A549 (cell line): ENCODE measurements around the gene RIPOR2. TPM values are rescaled to one million over a fixed set of nuclear protein-coding genes. Genes with fewer than 3 reads are reported as not detected.

Source experiments
- ATAC-seq, 2 experiments: fragments of 200-7000 bp in 1 of 2; fragments of >200 bp in 1 of 2; cut with Nextera tagmentation in 1 of 2; cut with Tn5 transposase in 1 of 2; 3 replicates each; pipeline versions ENCODE4 v1.8.0 to v1.9.1; 2018 to 2020; ENCODE audit warnings: mild to moderate bottlenecking in 1 of 2, moderate library complexity in 1 of 2
- CTCF ChIA-PET: fragments of 300-600 bp; sonication (Branson Sonifier 250); formaldehyde crosslinking; extraction: SDS; loops from one replicate; lab custom pipeline; 2021; ENCODE audit warnings: antibody characterized with exemption, inconsistent platforms; lab: Yijun Ruan, JAX
- POLR2A ChIA-PET: fragments of 350-600 bp; formaldehyde crosslinking; extraction: SDS; loops from one replicate; lab custom pipeline; 2021; ENCODE audit warnings: antibody characterized with exemption, inconsistent platforms; lab: Yijun Ruan, JAX
- DNase-seq, 2 experiments: peaks; one replicate each; pipeline versions ENCODE4 v3.0.0 to v3.0.0-alpha.2; 2011 to 2016; ENCODE audit warnings: low read depth in 1 of 2, low spot score in 1 of 2
- FAIRE-seq: peaks from 2 replicates; lab custom pipeline; 2011; peaks lifted over from hg19 to GRCh38; lab: Jason Lieb, UNC
- H3K27ac ChIP-seq, 2 experiments: fragments of >200 bp; sonication (Bioruptor Twin); formaldehyde crosslinking; 3 replicates each; pipeline ENCODE4 v1.5.1; 2016 to 2017
- H3K4me1 ChIP-seq: fragments of >200 bp; sonication (Bioruptor Twin); formaldehyde crosslinking; 3 replicates; pipeline ENCODE4 v1.6.1; 2016
- H3K4me2 ChIP-seq: fragments of >200 bp; sonication (Bioruptor Twin); formaldehyde crosslinking; 3 replicates; pipeline ENCODE4 v1.6.1; 2016
- H3K4me3 ChIP-seq: fragments of >200 bp; sonication (Bioruptor Twin); formaldehyde crosslinking; 3 replicates; pipeline ENCODE4 v1.5.1; 2016
- H3K9me3 ChIP-seq: fragments of >200 bp; sonication (Bioruptor Twin); formaldehyde crosslinking; 3 replicates; pipeline ENCODE4 v1.6.1; 2016
- ATOH8 ChIP-seq: fragments of 250-450 bp; sonication (Bioruptor Pico); IDR thresholded peaks from 2 replicates; pipeline ENCODE4 v1.5.0; 2020; ENCODE audit warnings: low read depth, mild to moderate bottlenecking, moderate library complexity
- CBX2 ChIP-seq: fragments of 200-600 bp; sonication (generic); IDR thresholded peaks from 2 replicates; pipeline ENCODE4 v1.6.1; 2016; ENCODE audit warnings: low read depth, mild to moderate bottlenecking, borderline replicate concordance
- CBX8 ChIP-seq: fragments of 200-600 bp; sonication (generic); IDR thresholded peaks from 2 replicates; pipeline ENCODE4 v1.6.1; 2016
- CHD4 ChIP-seq: fragments of 200-600 bp; sonication (generic); IDR thresholded peaks from 2 replicates; pipeline ENCODE4 v1.6.1; 2016; ENCODE audit warnings: antibody characterized with exemption, mild to moderate bottlenecking, borderline replicate concordance
- ELK1 ChIP-seq: fragments of 150-350 bp; IDR thresholded peaks from 2 replicates; pipeline ENCODE4 v1.6.1; 2014; ENCODE audit warnings: low read depth, mild to moderate bottlenecking, low read length
- EP300 ChIP-seq, 2 experiments: fragments of >200 bp; sonication (Bioruptor Twin); formaldehyde crosslinking; IDR thresholded peaks; 2 replicates in 1 of 2; 3 replicates in 1 of 2; pipeline ENCODE4 v1.6.1; 2016 to 2017
- FOSL2 ChIP-seq, 2 experiments: fragments of 450-650 bp in 1 of 2; fragments of >200 bp in 1 of 2; sonication (Bioruptor Twin) in 1 of 2; formaldehyde crosslinking; IDR thresholded peaks; 2 replicates each; pipeline versions ENCODE4 v1.5.0 to v1.6.1; 2016 to 2020; ENCODE audit warnings: mild to moderate bottlenecking in 1 of 2, moderate library complexity in 1 of 2
- GATA3 ChIP-seq: IDR thresholded peaks from 2 replicates; pipeline ENCODE4 v1.6.1; 2012; ENCODE audit warnings: borderline replicate concordance
- HDAC2 ChIP-seq: fragments of 200-600 bp; sonication (generic); IDR thresholded peaks from 2 replicates; pipeline ENCODE4 v1.6.1; 2016
- HES2 ChIP-seq: fragments of >200 bp; sonication (Bioruptor Twin); formaldehyde crosslinking; IDR thresholded peaks from 2 replicates; pipeline ENCODE4 v1.6.1; 2016
- HMGXB4 ChIP-seq: fragments of 250-450 bp; sonication (Bioruptor Pico); IDR thresholded peaks from 2 replicates; pipeline ENCODE4 v1.5.0; 2021; ENCODE audit warnings: mild to moderate bottlenecking, moderate library complexity, borderline replicate concordance
- HOXA7 ChIP-seq: fragments of 250-450 bp; sonication (Bioruptor Pico); IDR thresholded peaks from 2 replicates; pipeline ENCODE4 v1.5.0; 2020; ENCODE audit warnings: mild to moderate bottlenecking, moderate library complexity
- HOXB5 ChIP-seq: fragments of 250-450 bp; sonication (Bioruptor Pico); IDR thresholded peaks from 2 replicates; pipeline ENCODE4 v1.5.0; 2020; ENCODE audit warnings: mild to moderate bottlenecking, moderate library complexity
- JUNB ChIP-seq: fragments of >200 bp; sonication (Bioruptor Twin); formaldehyde crosslinking; IDR thresholded peaks from 2 replicates; pipeline ENCODE4 v1.6.1; 2016
- KDM1A ChIP-seq: fragments of 200-600 bp; sonication (generic); IDR thresholded peaks from 2 replicates; pipeline ENCODE4 v1.6.1; 2016; ENCODE audit warnings: low read depth, mild to moderate bottlenecking
- KDM5A ChIP-seq: fragments of 200-600 bp; sonication (generic); IDR thresholded peaks from 2 replicates; pipeline ENCODE4 v1.6.1; 2016; ENCODE audit warnings: antibody characterized with exemption, mild to moderate bottlenecking
- MAFK ChIP-seq: fragments of 450-650 bp; IDR thresholded peaks from 2 replicates; pipeline ENCODE4 v1.6.1; 2014; ENCODE audit not compliant: partially characterized antibody
- MAX ChIP-seq: IDR thresholded peaks from 2 replicates; pipeline ENCODE4 v1.6.1; 2012
- NPAS2 ChIP-seq: fragments of 250-450 bp; sonication (Bioruptor Pico); IDR thresholded peaks from 2 replicates; pipeline ENCODE4 v1.8.0; 2022; ENCODE audit warnings: mild to moderate bottlenecking, moderate library complexity, borderline replicate concordance
- PBX3 ChIP-seq: IDR thresholded peaks from 2 replicates; pipeline ENCODE4 v1.6.1; 2012
- RFX5 ChIP-seq: fragments of 450-650 bp; IDR thresholded peaks from 2 replicates; pipeline ENCODE4 v1.7.1; 2014; ENCODE audit warnings: antibody characterized with exemption, mild to moderate bottlenecking, moderate library complexity
- SMC3 ChIP-seq: fragments of >200 bp; sonication (Bioruptor Twin); formaldehyde crosslinking; IDR thresholded peaks from 3 replicates; pipeline ENCODE4 v1.6.1; 2018; ENCODE audit warnings: inconsistent platforms
- SREBF2 ChIP-seq: fragments of 450-650 bp; IDR thresholded peaks from 2 replicates; pipeline ENCODE4 v1.6.1; 2014; ENCODE audit warnings: mild to moderate bottlenecking, moderate library complexity
- ZC3H11A ChIP-seq: fragments of 450-650 bp; IDR thresholded peaks from 2 replicates; pipeline ENCODE4 v1.6.1; 2014; ENCODE audit warnings: antibody characterized with exemption, mild to moderate bottlenecking
- WGBS: methylation state at CpG from one replicate; pipeline ENCODE4 v1.1.6; 2017; ENCODE audit errors: missing lambda C conversion rate; 5-methylcytosine and 5-hydroxymethylcytosine counted together
- polyA plus RNA-seq, 4 experiments: library from polyadenylated mRNA; depleted of rRNA in 3 of 4; stranded (reverse); fragments of >200 nt; fragmentation: RNase III in 1 of 4; extraction: RNeasy Plus Mini Kit Qiagen cat#74134 plus additional on column Dnase treatment in 1 of 4; gene quantifications; 2 replicates in 3 of 4; 3 replicates in 1 of 4; pipeline ENCODE4 v1.2.3, GENCODE V29; 2011 to 2017

The RIPOR2 gene
- polyA plus RNA-seq, 2 of the 4 experiments (the other 2 are of a cell fraction): 0.01 TPM; not detected in 1

- H3K27ac ChIP-seq: no peak overlapping the region
- FAIRE-seq (no peak), DNase-seq (no peak)
- 61% methylated on average over 4 of the region's 4 CpGs for WGBS
- POLR2A ChIA-PET: interaction anchor here (0.7 kb wide), 1 partner anchor 125 kb away, joined by 4 read pairs; no protein-coding TSS in a partner anchor
- no peak overlapping the region for H3K4me2 ChIP-seq
- H3K4me1 ChIP-seq: no peaks in the 10 kb centered on the region
- no peak for TF ChIP-seq CBX2
- TF ChIP-seq HDAC2: no peak
- TF ChIP-seq HMGXB4 (CRISPR knock-in tag): no peak
- TF ChIP-seq HOXB5: no peak
- TF ChIP-seq FOSL2 (IDR thresholded peaks at IDR 0.05): no peak
- TF ChIP-seq FOSL2 (CRISPR knock-in tag; IDR thresholded peaks at IDR 0.05): no peak
- no peak for TF ChIP-seq NPAS2 (CRISPR knock-in tag)
- no peak for TF ChIP-seq EP300 (IDR thresholded peaks at IDR 0.05)
- no peak for TF ChIP-seq KDM5A
- no peak for TF ChIP-seq MAFK
- no peak for TF ChIP-seq SREBF2
- no peak for TF ChIP-seq RFX5
- TF ChIP-seq, all 56 proteins: peak for 0
- no peak for ATAC-seq
- Histone ChIP-seq H3K9me3 (no peaks in the 10 kb centered on the region), H3K4me3 (no peak overlapping the region)
- CTCF ChIA-PET: interaction anchor here (3.8 kb wide), 1 partner anchor 10 kb away, joined by 16 read pairs; no protein-coding TSS in a partner anchor
Measured at GRCh38 chr6:24845578-24845977, 90.2 kb downstream of the RIPOR2 start.

- FAIRE-seq (no peak), ATAC-seq (no peak), DNase-seq (no peak)
- Histone ChIP-seq H3K4me2 (no peak overlapping the region), H3K4me3 (no peak overlapping the region), H3K4me1 (no peaks in the 10 kb centered on the region), H3K9me3 (no peaks in the 10 kb centered on the region), H3K27ac (no peak overlapping the region)
- TF ChIP-seq JUNB (no peak), CBX2 (no peak), MAX (no peak), ATOH8 (CRISPR knock-in tag) (no peak), ZC3H11A (no peak), MAFK (no peak), CBX8 (no peak), HES2 (no peak), PBX3 (no peak), KDM5A (no peak), CHD4 (no peak), EP300 (IDR thresholded peaks at IDR 0.05) (no peak), FOSL2 (IDR thresholded peaks at IDR 0.05) (no peak), FOSL2 (CRISPR knock-in tag; IDR thresholded peaks at IDR 0.05) (no peak), HOXA7 (CRISPR knock-in tag) (no peak), ELK1 (no peak), GATA3 (no peak), SMC3 (no peak), KDM1A (no peak), HOXB5 (no peak)
- ChIA-PET POLR2A (interaction anchor here (0.7 kb wide), 1 partner anchor 125 kb away, joined by 4 read pairs; no protein-coding TSS in a partner anchor), CTCF (interaction anchor here (0.7 to 3.8 kb wide), 3 partner anchors 11 to 552 kb away, joined by 3 to 16 read pairs (median 3); no protein-coding TSS in a partner anchor)
- WGBS: 61% methylated on average over 6 of the region's 6 CpGs
Measured at GRCh38 chr6:24844903-24845302, 90.9 kb downstream of the RIPOR2 start.
